Bone marrow (tissue), 2 donors: ENCODE results near the gene PPP1R15A.
"Not testable (repeated sequence)": the region's sequence is repeated elsewhere in the genome, so short reads cannot be mapped to it uniquely, and the experiment has no call there.

Source experiments
- DNase-seq, 2 donors: peaks; one replicate each; lab custom pipeline; 2025; lab: John Stamatoyannopoulos, UW

Gene PPP1R15A

GRCh38 chr19:48872182-48872883 is at the start of gene PPP1R15A:
TSS of gene PPP1R15A (plus strand) at chr19:48872421. CDS start at chr19:48873234, 813 bp downstream.
- DNase-seq = peak; percentile 88 to 98

- no peak for DNase-seq
These were observed 49.7 kb upstream of the PPP1R15A start for GRCh38 chr19:48822514-48822913.

GRCh38 chr19:48826606-48827020 is 45.6 kb upstream of the PPP1R15A start:
- no peak for DNase-seq

- DNase-seq = no peak
These were observed 42.1 kb upstream of the PPP1R15A start for GRCh38 chr19:48830088-48830487.

- no peak for DNase-seq
These were observed 41.3 kb upstream of the PPP1R15A start for GRCh38 chr19:48830965-48831364.

- DNase-seq = no peak
These were observed 39.2 kb upstream of the PPP1R15A start for GRCh38 chr19:48833049-48833448.

GRCh38 chr19:48833977-48834376 is 38.2 kb upstream of the PPP1R15A start:
- DNase-seq = no peak

GRCh38 chr19:48835734-48836088 is 36.5 kb upstream of the PPP1R15A start:
- DNase-seq = peak; percentile 69 to 84

GRCh38 chr19:48836089-48837017 is 35.9 kb upstream of the PPP1R15A start, which contains the start of gene HSD17B14:
TSS of gene HSD17B14 (minus strand) at chr19:48836491. CDS start at chr19:48836411, 80 bp downstream.
- no peak for DNase-seq

- DNase-seq = peak in 1 of 2 donors; percentile 7
These were observed 35.1 kb upstream of the PPP1R15A start for GRCh38 chr19:48837051-48837524.

- no peak for DNase-seq
These were observed 34.5 kb upstream of the PPP1R15A start for GRCh38 chr19:48837687-48838086.

GRCh38 chr19:48841047-48841446 is 31.2 kb upstream of the PPP1R15A start:
- no peak for DNase-seq

GRCh38 chr19:48841571-48841970 is 30.6 kb upstream of the PPP1R15A start:
- no peak for DNase-seq

GRCh38 chr19:48842789-48843162 is 29.4 kb upstream of the PPP1R15A start:
- DNase-seq = peak; percentile 22 to 28

GRCh38 chr19:48844472-48844871 is 27.7 kb upstream of the PPP1R15A start:
- no peak for DNase-seq

- no peak for DNase-seq
These were observed 26.8 kb upstream of the PPP1R15A start for GRCh38 chr19:48845384-48845783.

- DNase-seq = not testable (repeated sequence)
These were observed 25.6 kb upstream of the PPP1R15A start for GRCh38 chr19:48846659-48847058.

GRCh38 chr19:48852292-48852691 is 19.9 kb upstream of the PPP1R15A start:
- DNase-seq = no peak

- DNase-seq = no peak
These were observed 18.7 kb upstream of the PPP1R15A start for GRCh38 chr19:48853483-48853882.

GRCh38 chr19:48854103-48854502 is 18.1 kb upstream of the PPP1R15A start:
- DNase-seq = no peak

GRCh38 chr19:48856921-48857320 is 15.3 kb upstream of the PPP1R15A start:
- no peak for DNase-seq

- peak in 1 of 2 donors; percentile 23 for DNase-seq
These were observed 13.1 kb upstream of the PPP1R15A start for GRCh38 chr19:48858984-48859710.
